Inflammatory macrophage treated with lipopolysaccharide for 4 hours (primary cell): ENCODE data around the gene STMP1.

ENCODE experiments used
- DNase-seq: peaks from one replicate; pipeline ENCODE4 v3.0.0-alpha.2; 2020

The STMP1 gene

DNA sequence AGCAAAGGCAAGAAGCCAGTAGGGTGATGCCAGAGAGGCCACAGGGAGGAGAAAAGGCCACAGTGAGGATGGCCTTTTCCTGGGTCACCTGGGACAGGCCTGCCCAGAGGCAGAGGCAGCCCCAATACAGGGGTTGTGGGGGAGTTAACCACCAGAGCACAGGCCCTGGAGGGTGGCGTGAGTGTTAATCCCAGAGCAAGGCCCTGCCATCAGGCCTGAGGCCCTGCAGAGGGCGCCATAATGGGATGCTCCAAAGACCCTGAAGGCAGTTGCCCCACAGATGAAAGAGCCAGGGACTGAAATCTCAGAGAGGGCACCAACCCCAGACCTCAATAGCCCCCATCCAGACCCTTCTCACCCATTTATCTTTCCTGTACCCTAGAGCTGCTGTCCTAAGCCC, 41.8 kb downstream of the STMP1 start:
- DNase-seq = no peak

DNA sequence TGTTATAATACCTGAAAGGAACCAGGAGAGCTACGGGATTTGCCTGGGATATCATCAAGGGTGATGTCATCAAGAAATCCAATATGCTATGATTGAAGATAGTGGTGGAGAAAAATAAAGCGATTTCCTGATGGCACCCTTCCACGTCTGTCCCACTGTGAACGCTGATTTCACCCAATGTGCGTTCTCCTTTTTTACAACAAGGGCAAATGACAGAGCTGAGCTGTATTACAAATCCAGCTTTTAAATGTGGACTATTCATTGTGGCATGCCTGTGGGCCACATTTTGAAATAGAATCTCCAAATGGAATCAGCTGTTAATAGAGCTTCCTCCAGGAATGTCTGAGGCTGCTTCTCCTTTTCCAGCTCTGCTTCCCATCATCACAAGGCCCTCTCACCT, 42.4 kb downstream of the STMP1 start:
- DNase-seq = no peak

DNA sequence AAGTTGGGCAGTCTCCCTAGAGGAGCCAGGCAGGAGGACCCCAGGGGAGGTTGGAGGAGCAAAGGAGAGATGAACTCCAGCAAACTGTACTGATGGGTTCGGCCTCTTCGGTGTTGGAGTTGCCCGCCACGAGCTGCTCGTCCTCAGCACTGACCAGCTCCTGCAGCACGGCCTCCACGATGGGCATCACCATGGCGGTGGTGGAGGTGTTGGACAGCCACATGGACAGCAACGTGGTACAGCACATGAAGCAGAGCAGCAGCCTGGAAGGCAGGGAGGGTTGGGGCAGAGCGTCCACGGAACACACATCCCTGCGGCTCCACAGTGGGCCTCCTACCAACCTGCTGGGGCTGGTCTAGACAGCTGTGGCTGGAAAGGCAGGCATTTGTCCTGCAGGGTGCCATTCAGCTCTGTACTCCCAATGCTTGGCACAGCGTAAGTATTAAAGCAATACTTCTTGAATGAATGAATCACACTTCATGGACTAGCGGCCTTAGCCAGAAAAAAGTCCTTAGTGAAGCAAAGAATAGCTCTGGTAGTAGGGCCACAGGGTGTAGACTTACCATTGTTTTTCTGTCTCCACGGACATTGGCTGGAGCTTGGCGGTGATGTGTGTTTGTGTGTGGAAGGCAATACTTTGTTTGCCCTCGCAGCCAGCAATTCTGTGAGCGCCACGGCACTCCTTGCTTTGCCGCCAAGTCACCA, 43.9 kb downstream of the STMP1 start:
- no peak for DNase-seq

- no peak for DNase-seq
Measured at GRCh38 chr7:135706858-135707569, 44.7 kb downstream of the STMP1 start.

- DNase-seq = no peak
Measured at GRCh38 chr7:135707570-135707966, 45.3 kb downstream of the STMP1 start.

GRCh38 chr7:135708041-135708440, 45.7 kb downstream of the STMP1 start:
- DNase-seq = no peak

- DNase-seq = no peak
Measured at GRCh38 chr7:135709508-135709907, 47.2 kb downstream of the STMP1 start.

- DNase-seq = peak; percentile 5
Measured at GRCh38 chr7:135710417-135711138, 48.3 kb downstream of the STMP1 start.

DNA sequence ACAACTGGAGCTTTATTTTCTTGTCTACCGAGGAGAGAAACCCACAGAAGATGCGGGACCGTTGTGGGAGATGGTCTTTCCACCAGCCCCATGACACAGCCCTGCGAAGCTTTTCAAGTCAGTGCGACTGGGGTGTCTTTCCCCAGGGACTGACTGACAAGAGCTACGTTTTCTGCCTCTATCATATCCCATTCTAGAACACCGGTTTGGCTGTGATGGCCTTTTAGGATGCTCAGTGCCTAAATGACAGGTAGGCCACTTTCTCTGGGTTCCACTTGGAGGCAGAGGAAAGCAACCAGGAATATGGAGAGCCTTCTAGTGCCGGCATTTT, 48.8 kb downstream of the STMP1 start:
- DNase-seq = no peak

GRCh38 chr7:135712182-135712782, 50.0 kb downstream of the STMP1 start:
- no peak for DNase-seq

DNA sequence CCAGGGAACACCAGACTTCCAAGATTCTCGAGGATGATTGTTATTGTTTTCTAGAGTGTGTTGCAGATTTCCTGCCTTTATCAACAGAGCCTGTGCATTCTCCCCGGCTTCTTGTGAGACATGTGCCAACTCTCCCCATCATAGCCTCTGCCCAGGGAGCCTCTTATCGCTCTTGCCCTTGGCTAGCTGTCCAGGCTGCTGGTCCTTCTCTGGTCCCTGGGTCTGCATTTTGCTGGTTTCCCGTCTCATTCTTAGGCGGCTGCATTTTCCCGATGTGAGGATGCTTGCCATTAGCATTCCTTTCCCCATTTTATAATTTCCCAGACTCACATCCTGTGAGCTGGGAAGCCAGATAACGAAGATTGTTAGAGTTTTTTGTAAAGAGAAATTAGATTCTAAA, 50.5 kb downstream of the STMP1 start:
- DNase-seq = no peak

- no peak for DNase-seq
Measured at GRCh38 chr7:135713836-135714470, 51.6 kb downstream of the STMP1 start.

GRCh38 chr7:135714534-135715009, 52.3 kb downstream of the STMP1 start:
- DNase-seq = no peak

DNA sequence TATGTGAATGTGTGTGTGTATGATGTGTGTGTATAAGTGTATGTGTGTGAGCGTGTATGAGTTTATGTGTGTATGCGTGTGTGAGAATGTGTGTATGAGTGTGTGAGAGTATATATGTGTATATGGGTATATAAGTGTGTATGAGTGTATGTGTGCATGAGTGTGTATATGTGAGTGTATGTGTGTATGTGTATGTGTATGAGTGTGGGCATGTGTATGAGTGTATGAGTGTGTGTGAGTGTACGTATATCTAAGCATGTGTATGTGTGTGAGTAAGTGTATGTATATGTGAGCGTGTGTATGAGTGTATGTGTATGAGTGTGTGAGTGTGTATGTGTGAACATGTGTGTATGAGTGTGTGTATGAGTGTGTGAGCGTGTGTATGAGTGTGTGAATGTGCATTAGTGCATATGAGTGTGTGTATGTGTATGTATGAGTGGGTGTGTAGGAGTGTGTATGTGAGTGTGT, 52.8 kb downstream of the STMP1 start:
- no peak for DNase-seq

GRCh38 chr7:135715673-135716072, 53.4 kb downstream of the STMP1 start:
- no peak for DNase-seq

DNA sequence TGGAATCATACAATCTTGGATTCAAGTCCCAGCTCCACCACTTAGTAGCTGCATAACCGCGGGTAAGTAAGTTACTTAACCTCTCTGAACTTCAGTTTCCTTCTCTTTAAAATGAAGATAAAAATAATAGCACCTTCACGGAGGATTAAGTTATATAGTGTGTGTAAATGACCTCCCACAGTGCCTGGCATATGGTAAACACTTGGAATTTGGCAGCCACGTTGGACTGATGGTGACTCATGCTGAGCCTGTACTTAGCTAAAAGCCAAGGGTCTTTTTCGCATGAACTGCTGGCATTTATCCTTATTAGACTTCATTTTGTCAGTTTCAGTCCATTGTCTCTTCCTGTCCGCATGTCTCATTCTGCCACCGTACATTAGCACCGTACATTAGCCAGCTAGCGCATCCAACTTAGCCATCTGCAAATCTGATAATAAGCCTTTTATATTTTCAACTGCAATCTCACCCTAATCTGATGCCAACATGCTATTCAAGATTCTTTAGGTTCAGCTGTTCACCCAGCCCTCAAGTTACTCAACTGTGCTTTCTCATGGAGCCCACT, 54.4 kb downstream of the STMP1 start:
- DNase-seq = no peak

DNA sequence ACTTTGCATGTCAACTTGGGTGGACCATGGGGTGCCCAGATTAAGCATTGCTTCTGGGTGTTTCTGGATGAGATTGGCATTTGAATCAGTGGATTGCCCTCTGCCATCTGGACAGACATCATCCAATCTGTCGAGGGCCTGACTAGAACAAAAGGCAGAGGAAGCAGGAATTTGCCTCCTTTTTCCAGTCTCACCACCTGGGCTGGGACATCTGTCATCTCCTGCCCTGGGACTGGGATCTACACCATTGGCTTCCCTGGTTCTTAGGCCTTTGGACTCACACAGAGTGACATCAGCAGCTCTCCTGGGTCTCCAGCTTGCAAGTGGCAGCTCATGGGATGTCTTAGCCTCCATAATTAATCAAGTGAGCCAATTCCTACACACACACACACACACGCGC, 55.4 kb downstream of the STMP1 start:
- no peak for DNase-seq

GRCh38 chr7:135718219-135718618, 55.9 kb downstream of the STMP1 start:
- no peak for DNase-seq

GRCh38 chr7:135718794-135719437, 56.6 kb downstream of the STMP1 start:
- no peak for DNase-seq

DNA sequence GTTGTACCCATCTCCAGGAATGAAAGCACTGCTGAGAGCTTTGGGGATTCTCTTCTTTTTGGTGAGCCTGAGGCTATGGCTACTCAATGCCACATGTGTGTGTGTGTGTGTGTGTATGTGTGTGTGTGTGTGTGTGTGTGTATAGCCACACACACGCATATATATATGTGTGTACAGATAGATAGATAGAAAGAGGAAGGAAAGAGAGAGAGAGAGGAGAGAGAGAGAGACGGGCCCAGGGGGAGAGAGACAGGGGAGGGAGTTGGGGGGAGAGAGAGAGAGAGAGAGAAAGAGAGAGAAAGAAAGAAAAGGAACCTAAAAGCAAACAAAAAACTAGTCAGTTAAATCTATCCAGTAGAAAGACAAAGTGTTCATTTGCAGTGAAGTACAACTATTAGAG, 57.4 kb downstream of the STMP1 start:
- DNase-seq = no peak

DNA sequence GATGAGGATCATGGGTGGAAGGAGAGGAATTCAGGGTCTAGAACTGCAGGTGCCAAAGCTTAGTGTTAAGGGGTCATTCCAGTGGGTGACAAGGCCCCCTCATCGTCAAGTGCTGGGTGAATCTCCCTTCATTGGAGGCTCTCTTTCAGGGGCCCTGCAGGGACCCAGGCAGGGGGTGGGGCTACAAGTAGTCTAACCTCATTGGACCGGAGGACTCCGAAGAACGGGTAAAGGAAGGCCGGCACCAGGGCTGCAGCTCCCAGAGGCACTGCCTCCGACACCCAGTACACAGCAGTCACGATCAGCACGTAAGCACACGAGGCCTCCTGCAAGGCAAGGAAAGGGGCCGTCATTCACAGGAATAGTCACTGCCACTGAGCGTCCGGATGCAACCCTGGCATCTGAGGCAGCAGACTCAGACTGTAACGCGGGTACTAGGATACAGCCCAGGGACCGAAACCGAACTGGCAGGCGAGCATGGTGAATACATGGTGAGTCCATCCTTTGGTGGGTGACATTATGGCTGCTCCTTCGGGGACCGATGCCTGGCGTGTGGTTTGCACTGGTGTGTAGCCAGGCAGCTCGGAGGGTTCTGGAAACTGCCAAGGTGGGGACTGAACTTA, 59.0 kb downstream of the STMP1 start:
- no peak for DNase-seq

GRCh38 chr7:135723411-135723810, 61.1 kb downstream of the STMP1 start:
- no peak for DNase-seq
